ENCODE data around the gene ADPRH. TPM values are rescaled to one million over a fixed set of nuclear protein-coding genes. Genes with fewer than 3 reads are reported as not detected.
"Not testable (repeated sequence)": the region's sequence is repeated elsewhere in the genome, so short reads cannot be mapped to it uniquely, and the experiment has no call there.

ADPRH gene
- total RNA-seq, 1 donor from 2014 or later = 3.9 TPM

DNA sequence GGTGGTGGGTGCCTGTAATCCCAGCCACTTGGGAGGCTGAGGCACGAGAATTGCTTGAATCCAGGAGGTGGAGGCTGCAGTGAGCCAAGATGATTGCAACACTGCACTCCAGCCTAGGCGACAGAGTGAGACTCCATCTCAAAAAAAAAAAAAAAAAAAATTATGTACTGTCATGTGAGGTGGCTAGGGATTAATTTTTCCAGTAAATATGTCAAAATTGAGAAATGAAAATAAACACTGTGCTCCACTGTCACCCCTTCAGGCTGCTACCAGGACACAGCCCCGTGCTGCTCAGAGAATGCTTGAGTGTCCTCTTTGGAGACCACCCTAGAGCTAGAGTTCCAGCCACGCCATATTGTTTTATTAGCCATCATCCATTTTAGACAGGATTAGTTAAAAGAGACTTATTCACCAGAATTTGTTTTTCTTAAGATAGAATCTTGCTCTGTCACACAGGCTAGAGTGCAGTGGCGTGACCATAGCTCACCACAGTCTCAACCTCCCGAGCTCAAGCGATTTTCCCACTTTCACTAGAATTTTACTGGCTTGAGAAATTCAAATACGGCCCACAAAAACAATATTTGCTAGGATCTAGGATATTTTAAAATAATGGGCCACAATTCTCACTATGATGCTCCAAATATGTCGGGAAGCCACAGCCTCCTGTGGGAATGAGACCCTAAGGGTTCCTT, 20.5 kb upstream of the ADPRH start:
- intact Hi-C loops (cut with micrococcal nuclease) = loop anchor here (1.0 to 5.0 kb wide), 15 partner anchors 22 to 676 kb away; partner anchors contain the start of genes ARHGAP31, B4GALT4, GSK3B and TIMMDC1

DNA sequence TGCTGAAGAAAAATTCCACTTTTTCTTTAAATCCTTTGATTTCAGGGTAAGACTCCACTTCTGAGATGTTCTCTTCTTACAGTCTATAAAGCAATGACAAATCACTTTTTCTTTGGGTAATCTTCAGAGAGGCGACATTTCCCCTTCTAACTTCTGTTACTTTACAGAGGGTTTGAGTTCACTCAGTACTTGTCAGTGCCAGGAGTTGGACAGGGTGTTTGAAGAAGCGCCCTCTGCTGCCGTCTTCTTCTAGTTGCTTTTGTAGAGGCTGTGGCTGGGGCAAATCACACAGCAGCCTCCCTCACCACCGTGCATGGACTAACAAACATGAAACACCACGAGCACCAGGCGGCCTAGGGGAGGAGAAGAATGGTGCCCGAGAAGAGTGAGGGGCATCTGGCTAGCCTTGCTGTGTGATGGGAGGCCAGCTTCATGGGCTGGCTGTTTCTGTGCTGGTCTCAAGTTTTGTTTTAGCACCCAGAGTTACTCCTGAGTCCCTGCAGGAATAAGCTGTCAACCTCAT, 19.8 kb upstream of the ADPRH start, which contains the start of gene CD80:
Gene CD80 (minus strand): TSS at position 174 of the 523 bp plus-strand sequence. CDS start 1,886 bp downstream, outside the sequence.
- intact Hi-C loops (cut with micrococcal nuclease) = loop anchor here (1.0 to 5.0 kb wide), 15 partner anchors 21 to 677 kb away; partner anchors contain the start of genes ARHGAP31, B4GALT4, GSK3B and TIMMDC1

DNA sequence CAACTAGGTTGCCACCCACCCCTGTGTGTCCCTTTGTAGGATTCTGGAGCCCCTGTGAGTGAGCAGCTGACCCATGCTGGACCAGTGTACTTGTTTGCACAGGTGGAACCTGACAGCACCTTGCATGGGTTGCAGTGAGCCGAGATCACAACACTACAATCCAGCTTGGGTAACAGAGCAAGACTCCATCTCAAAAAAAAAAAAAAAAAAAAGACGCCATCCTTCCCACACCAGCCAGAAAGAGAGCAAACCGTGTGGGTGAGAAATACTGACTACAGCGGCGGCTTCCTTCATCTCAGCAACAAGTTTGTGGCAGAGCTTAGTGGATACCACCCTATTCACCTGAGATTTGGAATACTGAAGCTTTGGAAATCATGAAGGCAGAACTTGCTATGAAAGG, 19.1 kb upstream of the ADPRH start:
- intact Hi-C loops (cut with micrococcal nuclease) = no loop called here

DNA sequence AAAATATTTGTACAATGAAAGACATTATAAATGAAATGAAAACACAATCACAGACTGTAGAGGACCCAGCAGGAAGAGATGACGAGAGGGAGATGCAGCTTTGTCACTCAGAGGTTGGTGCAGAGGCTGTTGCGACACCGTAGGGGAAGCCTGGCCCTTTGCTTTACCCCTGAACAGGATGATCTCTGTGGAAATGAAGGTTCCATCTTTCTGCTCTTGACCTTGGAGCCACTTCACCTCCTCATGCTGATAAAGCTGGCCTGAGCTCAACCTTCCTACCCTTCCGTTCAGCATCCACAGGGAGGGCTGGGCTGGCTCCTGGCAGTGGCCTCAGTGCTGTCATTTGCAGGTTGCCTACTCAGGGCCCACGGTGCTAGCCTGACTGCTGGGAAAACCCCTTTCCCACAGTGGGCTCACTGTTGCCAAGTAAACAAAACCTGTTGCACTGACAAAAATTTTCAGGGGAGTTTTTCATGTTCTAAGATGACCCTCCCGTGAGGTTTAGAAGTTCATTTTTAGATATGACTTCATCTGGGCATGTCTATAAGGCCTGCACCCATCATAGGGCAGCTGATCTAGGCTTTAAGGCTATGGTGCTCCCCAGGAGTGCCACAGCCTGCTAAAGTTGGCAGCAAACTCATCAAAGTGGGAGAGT, 16.9 kb upstream of the ADPRH start:
- intact Hi-C loops (cut with micrococcal nuclease) = loop anchor here (1.0 kb wide), 3 partner anchors 76 to 533 kb away; no protein-coding TSS in a partner anchor

DNA sequence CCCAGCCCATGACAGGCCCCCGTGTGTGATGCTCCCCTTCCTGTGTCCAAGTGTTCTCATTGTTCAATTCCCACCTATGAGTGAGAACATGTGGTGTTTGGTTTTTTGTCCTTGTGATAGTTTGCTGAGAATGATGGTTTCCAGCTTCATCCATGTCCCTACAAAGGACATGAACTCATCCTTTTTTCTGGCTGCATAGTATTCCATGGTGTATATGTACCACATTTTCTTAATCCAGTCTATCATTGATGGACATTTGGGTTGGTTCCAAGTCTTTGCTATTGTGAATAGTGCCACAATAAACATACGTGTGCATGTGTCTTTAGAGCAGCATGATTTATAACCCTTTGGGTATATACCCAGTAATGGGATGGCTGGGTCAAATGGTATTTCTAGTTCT, 16.0 kb upstream of the ADPRH start:
- intact Hi-C loops (cut with micrococcal nuclease) = not testable (repeated sequence)

DNA sequence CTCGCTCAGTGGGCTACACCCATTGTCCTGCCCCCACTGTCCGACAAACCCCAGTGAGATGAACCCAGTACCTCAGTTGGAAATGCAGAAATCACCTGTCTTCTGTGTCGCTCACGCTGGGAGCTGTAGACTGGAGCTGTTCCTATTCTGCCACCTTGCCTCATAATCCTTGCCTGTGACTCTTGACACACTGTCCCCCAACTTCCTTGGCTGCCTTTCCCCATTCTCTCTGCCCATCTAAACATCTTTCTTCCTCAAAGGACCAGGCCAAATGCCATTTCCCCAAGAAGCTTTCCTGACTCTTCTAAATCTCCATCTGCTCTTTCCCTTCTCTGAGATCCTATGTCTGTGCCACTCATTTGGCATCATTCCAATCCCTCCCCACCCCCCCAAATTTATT, 10.1 kb upstream of the ADPRH start:
- intact Hi-C loops (cut with micrococcal nuclease) = no loop called here

DNA sequence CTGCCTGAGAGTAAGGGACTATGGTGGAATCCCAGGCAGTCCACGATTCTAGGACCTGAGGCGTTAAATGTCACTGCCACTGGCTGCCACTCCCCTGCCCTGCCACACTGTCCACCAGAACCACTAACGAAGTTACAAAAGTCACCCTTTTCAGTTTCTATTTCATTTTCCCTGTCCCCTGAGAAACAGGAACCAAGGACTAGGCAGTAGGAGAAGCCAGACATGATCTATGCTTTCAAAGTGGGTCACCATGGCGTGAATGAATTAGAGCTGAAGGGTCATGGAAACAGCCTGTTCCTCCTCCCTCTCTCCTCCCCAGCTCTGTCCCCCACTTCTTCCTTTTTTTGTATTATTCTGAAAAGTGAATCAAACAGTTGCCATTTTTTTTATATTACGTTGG, 9.1 kb upstream of the ADPRH start:
- intact Hi-C loops (cut with micrococcal nuclease) = no loop called here

DNA sequence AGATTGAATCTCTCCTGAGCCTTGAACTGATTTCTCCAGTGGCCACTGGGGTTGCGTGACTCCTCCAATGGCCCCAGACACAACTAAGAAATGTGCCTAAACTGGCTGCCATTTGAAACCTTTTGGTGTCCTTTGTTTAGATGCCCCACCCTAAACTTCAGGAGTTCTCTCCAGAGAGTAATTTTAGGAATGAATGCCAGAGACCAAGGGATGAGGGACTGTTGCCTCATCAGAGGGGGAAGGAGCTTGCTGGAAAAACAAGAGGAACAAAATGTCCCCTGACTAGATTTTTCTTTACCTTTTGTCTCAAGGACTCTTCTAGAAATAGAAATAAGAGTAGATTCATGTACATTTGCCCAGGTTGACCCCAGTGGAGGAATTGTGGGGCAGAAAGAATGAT, 8.1 kb upstream of the ADPRH start:
- intact Hi-C loops (cut with micrococcal nuclease) = no loop called here

DNA sequence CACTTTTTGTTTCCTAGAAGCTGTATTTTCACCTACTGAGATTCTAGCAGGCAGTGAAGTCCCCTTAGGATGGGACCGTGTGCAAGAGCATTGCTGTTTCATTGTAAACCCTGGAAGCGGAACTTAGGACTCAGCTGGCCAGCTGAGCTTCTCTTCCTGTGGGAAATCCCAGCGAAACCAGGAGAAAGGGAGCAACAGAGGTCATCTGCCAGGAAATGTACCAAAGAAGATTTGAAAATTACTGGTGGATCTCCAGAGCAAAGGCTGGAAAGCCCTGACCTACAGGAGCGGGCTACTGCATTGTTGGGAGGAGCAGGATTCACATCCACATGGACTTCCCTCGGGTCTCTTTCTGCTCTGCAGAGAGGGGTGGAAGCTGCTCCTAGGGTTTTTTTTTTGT, 7.6 kb upstream of the ADPRH start:
- intact Hi-C loops (cut with micrococcal nuclease) = no loop called here

DNA sequence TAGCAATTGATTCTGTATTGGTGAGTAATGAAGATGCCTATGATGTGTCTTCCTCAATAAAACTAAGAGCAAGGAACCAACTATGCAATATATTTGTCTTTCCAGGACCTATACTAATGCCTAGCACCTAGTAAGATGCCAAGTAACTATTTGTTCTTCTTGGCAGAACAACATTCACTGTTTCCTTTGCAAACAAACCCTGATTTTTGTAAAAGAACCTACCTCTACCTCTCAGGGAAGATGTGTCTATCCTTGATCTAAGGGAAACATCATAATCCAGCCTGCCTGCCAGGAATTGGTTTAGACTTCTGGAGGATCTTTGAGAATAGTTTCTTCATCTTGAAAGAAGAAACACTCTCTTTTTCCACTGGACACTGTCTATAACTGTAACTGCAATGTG, 3.8 kb upstream of the ADPRH start:
- intact Hi-C loops (cut with micrococcal nuclease) = no loop called here

DNA sequence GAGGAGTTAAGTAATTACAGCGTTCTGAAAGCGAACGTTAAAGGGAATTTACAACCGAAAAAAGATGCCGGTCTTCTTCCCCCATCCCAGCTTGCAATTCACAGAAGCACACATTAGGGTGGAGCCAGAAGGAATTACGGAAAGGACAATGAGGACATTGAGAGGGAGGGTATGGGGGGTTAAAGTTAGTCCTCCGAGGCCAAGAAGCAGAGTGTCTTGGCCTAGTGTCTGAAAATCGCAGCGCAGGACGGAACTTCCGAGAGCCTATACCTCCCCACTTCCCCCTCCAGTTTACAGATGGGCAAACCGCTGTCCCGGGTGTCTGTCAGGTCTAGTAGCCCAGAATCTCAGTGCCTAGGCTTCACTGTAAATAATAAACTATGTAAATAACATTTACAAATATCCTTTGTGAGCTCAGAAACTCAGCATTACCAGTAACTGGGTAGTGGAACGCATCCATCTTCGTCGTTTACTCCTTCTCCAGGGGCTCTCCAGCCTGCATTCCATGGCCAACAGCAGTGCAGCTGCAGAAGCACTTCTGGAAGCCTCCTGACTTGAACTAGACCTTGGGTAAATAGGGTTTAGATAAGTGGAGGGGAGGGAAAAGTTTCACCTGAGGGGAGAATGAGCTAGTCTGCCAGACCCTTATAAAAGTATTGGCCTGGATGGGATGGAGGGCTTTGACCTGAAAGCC, 922 bp downstream of the ADPRH start:
- intact Hi-C loops (cut with micrococcal nuclease) = loop anchor here (1.0 kb wide), 1 partner anchor 21 kb away; the partner anchor contains the start of gene CD80

DNA sequence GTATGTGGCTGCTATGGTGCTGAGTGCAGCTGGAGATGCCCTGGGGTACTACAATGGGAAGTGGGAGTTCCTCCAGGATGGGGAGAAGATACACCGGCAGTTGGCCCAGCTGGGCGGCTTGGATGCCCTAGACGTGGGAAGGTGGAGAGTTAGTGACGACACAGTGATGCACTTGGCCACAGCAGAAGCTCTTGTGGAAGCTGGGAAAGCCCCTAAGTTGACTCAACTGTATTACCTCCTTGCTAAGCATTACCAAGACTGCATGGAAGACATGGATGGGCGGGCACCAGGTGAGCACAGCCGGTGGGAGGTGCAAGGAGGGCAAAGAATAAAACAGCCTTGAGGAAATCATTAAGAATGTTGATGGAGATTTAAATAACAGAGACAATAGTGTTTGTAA, 2.9 kb downstream of the ADPRH start:
- intact Hi-C loops (cut with micrococcal nuclease) = loop anchor here (2.0 kb wide), 1 partner anchor 17 kb away; no protein-coding TSS in a partner anchor

DNA sequence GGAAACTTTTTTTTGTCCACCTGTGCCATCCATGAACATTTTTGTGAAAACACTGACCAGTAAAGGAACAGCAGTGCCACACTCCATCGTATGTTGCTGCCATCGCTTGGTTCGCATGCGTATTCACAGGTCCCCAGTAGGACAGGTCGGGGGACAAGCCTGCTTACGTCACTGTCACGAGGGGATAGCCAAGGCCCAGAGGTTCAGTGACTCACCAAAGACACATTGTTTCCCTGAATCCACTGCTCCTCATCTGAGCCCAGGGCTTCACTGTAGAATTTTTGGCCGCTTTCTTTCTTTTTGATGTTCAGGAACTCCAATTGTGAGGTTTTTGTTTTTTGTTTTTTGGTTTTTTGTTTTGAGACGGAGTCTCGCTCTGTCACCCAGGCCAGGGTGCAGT, 5.9 kb downstream of the ADPRH start:
- intact Hi-C loops (cut with micrococcal nuclease) = no loop called here

DNA sequence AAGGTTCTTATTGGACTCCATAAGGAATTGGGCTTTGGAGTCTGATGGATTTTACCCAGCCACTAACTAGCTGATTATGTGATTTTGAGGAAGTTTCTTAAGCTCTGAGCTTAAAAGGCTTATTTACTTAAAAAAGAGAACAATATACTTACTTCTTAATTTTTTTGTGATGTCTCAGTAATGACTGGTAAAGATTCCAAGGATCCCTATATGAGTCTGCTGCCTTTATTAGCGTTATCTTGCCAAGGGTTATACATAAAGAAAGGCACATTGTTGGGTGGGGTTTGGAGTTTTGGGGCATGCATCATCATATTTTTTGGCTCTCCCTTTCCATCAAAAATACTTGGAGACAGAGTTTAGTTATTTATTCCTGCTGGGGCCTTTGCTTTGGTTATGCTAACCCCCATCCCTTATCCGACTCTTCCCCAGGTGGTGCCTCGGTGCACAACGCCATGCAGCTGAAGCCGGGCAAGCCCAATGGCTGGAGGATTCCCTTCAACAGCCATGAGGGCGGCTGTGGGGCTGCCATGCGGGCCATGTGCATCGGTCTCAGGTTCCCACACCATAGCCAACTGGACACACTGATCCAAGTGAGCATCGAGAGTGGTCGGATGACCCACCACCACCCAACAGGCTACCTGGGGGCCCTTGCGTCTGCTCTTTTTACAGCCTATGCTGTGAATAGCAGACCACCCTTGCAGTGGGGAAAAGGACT, 6.7 kb downstream of the ADPRH start:
- intact Hi-C loops (cut with micrococcal nuclease) = no loop called here

DNA sequence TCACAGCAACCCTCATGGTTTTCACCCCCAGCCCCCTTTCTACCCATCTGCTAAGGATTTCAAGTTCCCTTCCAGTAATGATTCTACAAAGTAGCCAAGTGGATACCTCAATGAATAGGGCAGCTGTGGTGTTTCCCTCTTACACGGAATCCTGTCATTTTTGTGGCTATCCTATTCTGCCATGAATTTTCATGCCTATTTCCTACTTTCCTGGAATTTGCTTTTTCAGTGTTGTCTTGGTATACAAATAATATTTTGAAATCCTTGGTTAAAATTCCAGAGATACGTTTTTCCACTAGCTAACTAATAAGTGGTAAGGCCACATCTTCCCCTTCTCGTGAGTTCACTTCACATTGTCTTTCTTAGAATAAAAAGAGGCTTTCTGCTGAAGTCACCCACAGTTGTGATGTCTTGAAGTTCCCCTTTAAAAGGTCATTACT, 7.5 kb downstream of the ADPRH start:
- intact Hi-C loops (cut with micrococcal nuclease) = no loop called here

DNA sequence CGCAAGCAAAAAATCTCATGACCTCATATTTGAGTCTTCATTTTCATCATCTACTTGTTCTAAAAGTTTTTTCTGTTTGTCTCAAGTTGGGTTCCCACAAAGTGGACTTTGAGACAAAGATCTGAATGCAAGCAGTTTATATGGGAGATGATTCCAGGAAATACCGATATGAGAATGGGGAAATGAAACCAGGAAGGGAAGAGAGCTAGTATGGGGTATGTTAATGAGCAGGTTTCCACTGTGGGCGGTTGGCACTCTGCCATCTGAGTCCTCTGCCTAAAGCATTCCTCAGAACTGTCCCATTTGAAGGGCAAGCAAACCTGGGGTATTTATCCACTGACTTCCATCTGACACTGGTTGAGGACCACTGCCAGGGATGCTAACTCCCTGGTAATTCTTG, 8.8 kb downstream of the ADPRH start:
- intact Hi-C loops (cut with micrococcal nuclease) = no loop called here

DNA sequence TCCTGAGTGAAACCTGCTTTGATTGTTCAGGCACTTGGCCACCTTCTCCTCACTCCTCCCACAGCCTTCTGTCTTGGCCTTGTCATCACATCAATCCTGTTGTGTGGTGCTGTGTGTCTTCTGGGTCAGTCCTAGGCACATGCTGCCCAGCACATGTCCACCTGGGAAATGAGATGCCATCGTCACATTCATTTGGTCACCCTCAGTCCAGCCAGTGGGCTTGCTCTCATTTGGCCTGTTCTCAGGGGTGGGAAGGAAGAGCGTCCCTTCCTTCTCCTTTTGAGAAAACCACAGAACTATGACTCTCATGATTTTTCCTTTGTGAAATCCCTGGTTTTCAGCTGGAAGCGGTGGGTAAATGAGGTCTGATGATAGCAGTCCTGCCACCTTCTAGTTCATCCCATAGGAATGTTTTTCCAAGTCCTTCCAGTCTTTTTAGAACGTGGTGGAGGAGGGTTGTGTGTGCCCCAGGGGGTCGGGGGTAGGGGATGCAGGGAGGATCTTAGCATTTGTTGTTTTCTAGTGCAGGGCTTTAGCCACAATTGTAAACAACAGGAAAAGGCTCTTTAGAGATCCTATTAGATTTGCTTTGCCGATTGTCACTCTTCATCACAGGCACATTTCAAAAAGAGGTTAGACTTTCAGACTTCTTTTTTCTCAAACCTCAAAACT, 9.9 kb downstream of the ADPRH start:
- intact Hi-C loops (cut with micrococcal nuclease) = no loop called here

DNA sequence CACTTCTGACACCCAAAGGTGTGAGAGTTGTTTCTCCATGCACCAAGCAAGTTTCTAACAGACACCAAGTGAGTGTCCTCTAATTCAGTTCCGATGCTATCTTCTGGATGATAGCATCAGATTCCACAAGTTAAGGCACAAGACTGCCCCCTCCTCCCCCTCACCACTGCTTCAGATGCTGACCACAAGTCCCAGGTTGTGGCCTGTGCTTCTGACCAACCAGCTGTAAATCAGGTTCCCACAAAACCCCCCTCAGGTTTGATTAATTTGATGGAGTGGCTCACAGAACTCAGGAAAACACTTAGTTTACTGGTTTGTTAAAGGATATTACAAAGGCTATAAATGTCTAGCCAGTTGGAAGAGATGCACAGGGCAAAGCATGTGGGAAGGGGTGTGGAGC, 11.4 kb downstream of the ADPRH start:
- intact Hi-C loops (cut with micrococcal nuclease) = no loop called here

DNA sequence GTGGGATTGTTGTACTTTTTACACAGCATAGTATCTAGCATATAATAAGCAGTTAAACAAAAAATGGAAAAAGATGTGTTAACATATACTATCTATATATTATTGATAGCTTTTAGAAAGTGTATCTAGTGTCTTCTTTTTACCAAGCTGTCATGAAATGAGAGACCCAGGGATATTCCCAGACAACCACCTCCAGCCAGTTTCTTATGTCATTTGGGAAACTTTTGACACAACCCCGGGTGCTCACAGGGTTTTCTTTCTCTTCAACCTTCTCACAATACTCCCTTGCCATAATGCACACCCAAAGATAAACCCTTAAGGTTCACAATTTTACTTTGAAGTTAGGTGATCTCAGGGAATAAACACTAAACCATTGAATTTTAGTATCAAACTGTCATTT, 13.6 kb downstream of the ADPRH start:
- intact Hi-C loops (cut with micrococcal nuclease) = no loop called here

DNA sequence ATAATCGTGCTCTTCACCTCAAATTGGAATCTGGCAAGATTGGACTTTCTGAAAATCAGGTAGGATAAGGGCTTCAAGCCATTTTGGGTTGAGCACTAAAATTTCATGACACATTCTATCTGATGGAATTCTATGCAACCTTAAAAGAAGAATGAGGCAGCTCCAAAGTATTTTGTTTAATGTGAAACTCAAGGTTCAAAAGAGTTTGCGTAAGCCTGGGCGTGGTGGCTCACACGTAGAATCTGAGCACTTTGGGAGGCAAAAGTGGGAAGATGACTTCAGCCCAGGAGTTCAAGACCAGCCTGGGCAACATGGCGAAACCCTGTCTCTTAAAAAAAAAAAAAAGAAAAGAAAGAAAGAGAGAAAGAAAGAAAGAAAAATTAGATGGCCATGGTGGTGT, 14.8 kb downstream of the ADPRH start:
- intact Hi-C loops (cut with micrococcal nuclease) = no loop called here

DNA sequence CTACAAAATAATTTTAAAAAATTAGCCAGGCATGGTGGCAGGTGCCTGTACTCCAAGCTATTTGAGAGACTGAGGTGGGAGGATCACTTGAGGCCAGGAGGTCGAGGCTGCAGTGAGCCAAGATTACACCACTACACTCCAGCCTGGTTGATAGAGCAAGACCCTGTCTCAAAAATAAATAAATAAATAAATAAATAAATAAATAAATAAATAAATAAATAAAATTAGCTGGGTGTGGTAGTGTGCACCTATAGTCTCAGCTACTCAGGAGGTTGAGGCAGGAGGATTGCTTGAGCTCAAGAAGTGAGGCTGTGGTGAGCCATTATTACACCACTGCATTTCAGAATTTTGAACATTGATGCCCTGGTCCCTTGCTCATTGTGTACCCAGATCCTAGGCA, 15.6 kb downstream of the ADPRH start:
- intact Hi-C loops (cut with micrococcal nuclease) = not testable (repeated sequence)
